Measurements from ENCODE around the gene ASAP3. TPM values are rescaled to one million over a fixed set of nuclear protein-coding genes. Genes with fewer than 3 reads are reported as not detected.

The ASAP3 gene
- total RNA-seq, 2 donors from 2014 or later, result 38.6 to 47.2 TPM

DNA sequence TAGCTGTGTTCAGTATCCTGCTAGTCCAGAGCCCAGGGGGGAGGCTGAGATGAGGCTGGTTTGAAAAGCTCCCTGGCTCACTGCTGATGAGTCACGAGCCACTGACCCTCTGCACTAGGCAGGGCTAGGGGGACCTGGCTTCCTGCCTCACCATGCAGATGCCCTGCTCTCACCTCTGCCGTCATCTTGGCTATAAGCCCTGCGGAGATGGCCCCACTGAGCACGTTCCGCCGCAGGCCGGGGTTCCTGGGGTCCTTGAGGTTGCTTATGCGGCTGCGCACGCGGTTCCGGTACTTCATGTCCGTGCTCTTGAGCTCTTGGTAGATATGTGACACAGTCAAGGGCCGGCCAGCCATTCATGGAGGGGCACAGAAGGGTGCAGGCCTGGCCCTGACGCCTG, 90.3 kb downstream of the ASAP3 start:
- no peaks in the 10 kb centered on the region for H3K36me3 ChIP-seq
- TF ChIP-seq, protein P1, sequence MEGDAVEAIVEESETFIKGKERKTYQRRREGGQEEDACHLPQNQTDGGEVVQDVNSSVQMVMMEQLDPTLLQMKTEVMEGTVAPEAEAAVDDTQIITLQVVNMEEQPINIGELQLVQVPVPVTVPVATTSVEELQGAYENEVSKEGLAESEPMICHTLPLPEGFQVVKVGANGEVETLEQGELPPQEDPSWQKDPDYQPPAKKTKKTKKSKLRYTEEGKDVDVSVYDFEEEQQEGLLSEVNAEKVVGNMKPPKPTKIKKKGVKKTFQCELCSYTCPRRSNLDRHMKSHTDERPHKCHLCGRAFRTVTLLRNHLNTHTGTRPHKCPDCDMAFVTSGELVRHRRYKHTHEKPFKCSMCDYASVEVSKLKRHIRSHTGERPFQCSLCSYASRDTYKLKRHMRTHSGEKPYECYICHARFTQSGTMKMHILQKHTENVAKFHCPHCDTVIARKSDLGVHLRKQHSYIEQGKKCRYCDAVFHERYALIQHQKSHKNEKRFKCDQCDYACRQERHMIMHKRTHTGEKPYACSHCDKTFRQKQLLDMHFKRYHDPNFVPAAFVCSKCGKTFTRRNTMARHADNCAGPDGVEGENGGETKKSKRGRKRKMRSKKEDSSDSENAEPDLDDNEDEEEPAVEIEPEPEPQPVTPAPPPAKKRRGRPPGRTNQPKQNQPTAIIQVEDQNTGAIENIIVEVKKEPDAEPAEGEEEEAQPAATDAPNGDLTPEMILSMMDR (IDR thresholded peaks at IDR 0.05), result no peak
- no peak overlapping the region for H3K4me3 ChIP-seq

DNA sequence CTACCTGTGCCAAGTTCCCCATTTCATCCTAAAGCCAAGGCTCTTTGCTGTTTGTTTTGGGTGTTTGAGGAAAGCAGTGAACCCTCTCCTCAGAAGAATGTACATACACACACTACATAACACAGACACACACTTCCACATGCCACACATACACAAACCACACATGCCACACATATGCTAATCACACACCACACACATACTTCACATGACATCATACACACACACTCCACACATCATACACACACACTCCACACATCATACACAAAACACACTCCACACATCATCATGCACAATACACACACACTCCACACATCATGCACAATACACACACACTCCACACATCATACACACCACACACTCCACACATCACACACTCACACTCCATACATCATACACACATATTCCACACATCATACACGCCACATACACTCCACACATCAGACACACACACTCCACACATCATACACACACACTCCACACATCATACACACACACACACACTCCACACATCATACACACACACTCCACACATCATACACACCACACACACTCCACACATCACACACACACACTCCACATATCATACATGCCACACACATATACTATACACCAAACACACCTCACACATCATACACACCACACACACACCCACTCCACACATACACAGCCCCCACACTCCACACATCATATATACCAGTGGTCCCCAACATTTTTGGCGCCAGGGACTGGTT, 91.7 kb downstream of the ASAP3 start:
- Histone ChIP-seq H3K4me1 (peaks cover 0 to 30% of the 10 kb centered on the region in 2 donors), H3K36me3 (no peaks in the 10 kb centered on the region), H3K4me3 (no peak overlapping the region), H3K9me3 (no peaks in the 10 kb centered on the region), H3K27ac (no peak overlapping the region), H3K27me3 (no peaks in the 10 kb centered on the region)
- DNase-seq (ENCODE audit: low spot score), result no peak
- TF ChIP-seq, protein P1 (IDR thresholded peaks at IDR 0.05), result no peak

More for the DNA sequence above, 90.3 kb downstream of the ASAP3 start:
- Histone ChIP-seq H3K27me3 (no peaks in the 10 kb centered on the region), H3K27ac (peak overlapping the region; percentile 75 to 82), H3K4me1 (peaks cover 0 to 30% of the 10 kb centered on the region in 2 donors), H3K9me3 (no peaks in the 10 kb centered on the region)
- peak; percentile 73 for DNase-seq (ENCODE audit: low spot score)

- Histone ChIP-seq H3K4me1 (peaks cover 0 to 21% of the 10 kb centered on the region in 2 donors), H3K27me3 (no peaks in the 10 kb centered on the region), H3K4me3 (no peak overlapping the region), H3K9me3 (no peaks in the 10 kb centered on the region), H3K36me3 (no peaks in the 10 kb centered on the region), H3K27ac (no peak overlapping the region)
- no peak for DNase-seq (ENCODE audit: low spot score)
- TF ChIP-seq, protein P1 (IDR thresholded peaks at IDR 0.05), result no peak
Observed at GRCh38 chr1:23389837-23390321, 94.1 kb downstream of the ASAP3 start.

DNA sequence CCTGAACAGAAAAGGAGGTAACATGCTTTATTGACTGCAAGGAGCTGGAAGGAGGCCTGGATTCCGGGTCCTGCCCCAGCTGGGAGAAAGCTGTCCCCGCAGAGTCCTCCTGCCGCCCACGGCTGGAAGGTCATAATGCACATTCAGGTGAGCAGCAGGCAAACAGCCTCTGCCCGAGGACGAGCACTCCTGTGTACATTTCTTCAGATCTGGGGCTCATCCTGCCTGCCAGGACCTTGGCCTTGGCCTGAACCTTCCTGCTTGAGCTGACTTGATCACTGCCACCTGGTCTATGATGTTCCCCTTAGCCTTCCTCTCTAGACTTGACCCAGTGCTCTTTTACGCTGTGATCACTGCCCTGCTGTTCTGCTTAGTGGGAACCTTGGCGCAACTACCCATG, 96.5 kb downstream of the ASAP3 start:
- Histone ChIP-seq H3K27ac (no peak overlapping the region), H3K9me3 (no peaks in the 10 kb centered on the region), H3K36me3 (no peaks in the 10 kb centered on the region), H3K4me1 (peaks cover 0 to 9% of the 10 kb centered on the region in 2 donors), H3K4me3 (no peak overlapping the region), H3K27me3 (no peaks in the 10 kb centered on the region)
- DNase-seq (ENCODE audit: low spot score), result no peak
- TF ChIP-seq, protein P1 (IDR thresholded peaks at IDR 0.05), result no peak

DNA sequence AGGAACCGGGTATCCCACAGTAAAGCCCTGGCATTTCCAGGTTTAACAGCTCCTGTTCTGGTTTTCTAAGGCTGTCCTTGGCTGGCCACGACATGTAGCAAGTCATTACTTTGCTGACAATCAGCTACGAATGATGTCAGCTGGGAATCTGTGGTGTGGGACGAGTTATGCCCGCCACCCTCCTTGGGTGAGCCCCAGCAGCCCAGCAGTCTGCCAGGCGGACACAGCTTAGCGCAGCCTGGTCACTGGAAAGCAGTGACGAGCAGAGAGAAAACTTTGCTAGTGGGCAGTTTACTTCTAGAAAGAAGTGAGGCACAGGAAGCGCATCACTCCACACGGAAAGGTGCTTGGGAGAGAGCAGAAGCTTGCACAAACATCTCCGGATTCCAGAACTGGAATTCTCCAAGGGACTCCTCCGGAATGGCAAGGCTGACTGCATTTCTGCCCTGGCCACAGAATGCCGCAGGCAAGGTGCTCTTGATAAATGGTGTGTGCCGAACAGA, 98.8 kb downstream of the ASAP3 start:
- no peak overlapping the region for H3K27ac ChIP-seq
- no peak for DNase-seq (ENCODE audit: low spot score)
- no peak overlapping the region for H3K4me3 ChIP-seq
- peaks cover 8% of the 10 kb centered on the region for H3K36me3 ChIP-seq
- TF ChIP-seq, protein P1 (IDR thresholded peaks at IDR 0.05), result no peak
- H3K27me3 ChIP-seq, result no peaks in the 10 kb centered on the region
- peaks cover 0 to 9% of the 10 kb centered on the region in 2 donors for H3K4me1 ChIP-seq
- H3K9me3 ChIP-seq, result no peaks in the 10 kb centered on the region

Data from right atrium auricular region (tissue), 2 donors.